Anterior cingulate cortex (tissue), 58 donors: ENCODE results near the gene UNC5CL.
"Not testable (repeated sequence)": the region's sequence is repeated elsewhere in the genome, so short reads cannot be mapped to it uniquely, and the experiment has no call there.

Experiments
- DNase-seq, 58 donors: peaks; one replicate each; lab custom pipeline; 2025; lab: John Stamatoyannopoulos, UW

Gene UNC5CL

GRCh38 chr6:41011673-41012072 is 27.3 kb downstream of the UNC5CL start:
- DNase-seq, result no peak

- no peak for DNase-seq
These were observed 29.4 kb downstream of the UNC5CL start for GRCh38 chr6:41009669-41010068.

DNA sequence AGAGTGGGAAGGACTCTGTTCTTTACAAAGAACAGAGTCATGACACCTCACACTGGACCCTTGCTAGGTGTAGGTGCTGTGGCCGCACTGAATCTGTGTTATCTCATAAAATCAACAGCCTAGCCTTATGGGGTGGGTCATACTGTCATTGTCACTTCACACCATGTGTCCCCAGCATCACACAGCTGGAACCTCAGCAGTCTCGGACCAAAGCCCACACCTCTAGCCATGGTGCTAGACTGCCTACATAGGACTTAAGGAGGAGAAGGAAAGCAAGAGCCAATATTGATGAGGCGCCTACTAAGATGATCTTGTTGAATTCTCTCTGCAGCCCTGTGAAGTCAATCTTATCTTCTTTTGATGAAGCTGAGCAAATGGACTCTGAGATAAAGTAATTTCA is 31.0 kb downstream of the UNC5CL start:
- no peak for DNase-seq

GRCh38 chr6:41006980-41007379 is 32.0 kb downstream of the UNC5CL start:
- not testable (repeated sequence) for DNase-seq

- DNase-seq, result not testable (repeated sequence)
These were observed 32.8 kb downstream of the UNC5CL start for GRCh38 chr6:41006217-41006616.

DNA sequence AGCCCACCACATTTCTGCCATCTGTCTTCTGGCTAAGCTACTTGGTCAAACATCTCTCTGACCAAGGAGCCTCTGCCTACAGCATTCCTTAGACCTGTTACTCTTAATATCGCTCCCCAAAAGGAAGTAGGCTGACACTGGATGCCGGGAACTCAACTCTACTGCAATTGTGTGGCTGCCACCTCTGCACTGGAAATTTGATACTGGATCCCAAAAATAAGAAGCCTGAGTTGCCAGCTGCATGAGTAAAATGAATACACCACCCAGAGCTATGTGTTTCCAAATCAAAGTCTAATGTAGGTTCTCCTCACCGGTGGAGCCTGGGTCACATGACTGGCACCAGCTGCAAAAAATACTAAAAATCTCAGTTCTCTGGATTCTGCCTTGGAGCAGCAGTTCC is 36.9 kb downstream of the UNC5CL start:
- no peak for DNase-seq

GRCh38 chr6:41000248-41000647 is 38.8 kb downstream of the UNC5CL start:
- DNase-seq, result no peak

DNA sequence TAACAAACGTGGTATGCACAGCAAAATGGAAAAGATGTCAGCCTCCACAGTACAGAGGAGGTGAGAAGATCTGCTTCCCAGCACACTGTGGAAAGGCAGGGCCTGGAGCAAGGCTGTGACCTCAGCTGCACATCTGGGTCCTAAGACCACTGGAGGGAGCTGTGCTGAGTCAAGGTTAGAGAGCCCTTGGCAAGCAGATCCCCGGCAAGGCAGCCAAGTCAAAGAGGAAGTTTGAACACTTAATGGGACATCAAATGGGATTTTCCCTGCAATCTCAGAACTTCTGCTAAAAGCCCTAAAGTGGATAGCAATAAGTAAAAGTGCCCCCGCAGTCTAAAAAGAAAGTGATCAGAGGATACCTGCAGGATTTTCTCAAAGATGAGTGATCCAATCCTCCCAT is 39.5 kb downstream of the UNC5CL start:
- DNase-seq, result peak in 1 of 58 donors; percentile 6

DNA sequence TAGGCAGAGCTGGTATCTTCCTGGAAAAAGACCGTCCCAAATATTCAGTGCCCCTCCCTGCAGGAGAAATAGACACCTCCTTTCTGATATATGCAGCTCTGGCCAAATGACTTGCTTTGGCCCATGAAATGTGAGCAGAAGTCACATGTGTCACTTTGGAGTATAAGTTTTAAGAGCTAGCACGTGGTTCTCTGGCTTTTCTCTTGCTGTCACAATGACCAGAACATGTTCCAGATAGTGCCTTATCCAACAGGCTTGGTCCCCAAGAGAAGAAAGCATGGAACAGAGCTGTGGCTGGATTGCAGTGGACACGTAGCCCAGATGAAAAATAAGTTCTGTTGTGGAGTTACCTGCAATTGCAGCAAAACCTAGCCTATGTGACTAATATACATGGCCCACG is 40.4 kb downstream of the UNC5CL start:
- DNase-seq, result no peak

DNA sequence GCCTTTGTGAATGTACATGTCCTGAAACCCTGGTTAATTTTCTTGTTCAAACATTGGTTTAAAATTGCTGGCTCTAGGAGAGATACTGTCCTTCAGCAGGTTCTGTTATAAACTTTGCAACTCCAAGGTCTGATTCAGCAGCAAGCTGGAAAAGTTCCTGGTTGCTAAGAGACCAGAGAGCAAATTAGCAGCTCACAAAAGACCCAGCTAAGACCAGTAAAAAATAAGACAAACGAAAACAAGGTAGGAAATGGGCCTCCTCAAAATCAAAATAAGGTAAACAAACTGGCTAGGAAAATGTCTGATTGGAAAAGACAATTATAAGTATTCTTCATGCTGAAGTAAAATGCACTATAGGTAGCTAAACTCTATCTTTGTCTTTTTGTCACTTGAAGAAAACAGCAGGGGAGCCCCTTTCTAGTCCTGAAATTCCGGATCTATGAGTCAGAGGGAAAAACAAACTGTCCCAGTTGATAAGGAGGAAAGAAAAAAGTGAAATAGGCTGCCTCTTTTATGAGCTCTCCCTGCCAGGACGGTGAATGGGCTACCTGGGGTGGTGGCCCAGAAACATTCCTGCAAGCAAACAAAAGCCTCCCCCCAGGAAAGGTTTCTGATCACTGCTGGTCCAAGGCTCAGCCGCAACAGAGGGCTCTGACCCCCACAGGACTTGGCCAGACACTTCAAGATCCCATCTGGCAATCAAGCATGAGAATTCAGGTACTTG is 41.6 kb downstream of the UNC5CL start:
- DNase-seq, result peak in 6 of 58 donors; percentile 4 to 62 (median 46)

- peak in 10 of 58 donors; percentile 4 to 62 (median 20) for DNase-seq
These were observed 42.3 kb downstream of the UNC5CL start for GRCh38 chr6:40996591-40997233.

DNA sequence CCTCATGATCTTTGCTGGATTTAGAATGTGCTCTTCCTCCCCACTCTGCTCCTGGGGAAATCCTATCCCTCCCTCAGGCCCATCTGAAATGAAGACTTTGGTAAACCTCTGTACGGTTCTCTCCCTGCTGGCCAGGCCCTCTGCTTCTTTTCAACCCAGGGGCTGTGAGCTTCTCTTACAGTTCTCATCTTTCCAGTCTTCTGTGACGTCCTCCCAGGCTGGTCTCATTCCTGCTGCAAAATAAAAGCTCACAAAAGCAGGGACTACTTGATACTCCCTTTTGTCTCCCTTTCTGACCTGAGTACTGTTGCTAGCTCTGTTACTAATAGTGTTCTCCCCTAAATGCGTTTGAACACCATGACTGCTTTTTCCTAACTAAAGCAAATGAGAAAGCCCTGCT is 46.3 kb downstream of the UNC5CL start:
- DNase-seq, result no peak

DNA sequence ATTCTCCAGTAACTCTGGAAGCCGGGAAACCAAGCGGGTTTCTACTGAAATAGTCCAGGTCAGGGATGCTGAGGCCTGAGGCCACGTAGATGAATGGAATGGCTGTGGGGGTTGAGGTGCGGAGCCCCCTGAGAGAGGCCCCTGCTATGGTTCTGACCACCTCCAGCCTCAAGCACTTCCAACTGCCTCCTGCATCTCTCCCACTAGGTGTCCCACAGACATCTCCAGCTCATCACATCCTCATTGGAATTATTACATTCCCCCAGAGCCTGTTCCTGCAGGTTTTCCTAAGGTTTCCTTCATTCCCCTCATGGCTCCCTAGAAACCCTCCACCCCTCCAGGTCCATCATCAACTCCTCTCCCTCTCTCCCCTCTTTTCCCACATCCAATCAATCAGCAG is 48.7 kb downstream of the UNC5CL start:
- no peak for DNase-seq

DNA sequence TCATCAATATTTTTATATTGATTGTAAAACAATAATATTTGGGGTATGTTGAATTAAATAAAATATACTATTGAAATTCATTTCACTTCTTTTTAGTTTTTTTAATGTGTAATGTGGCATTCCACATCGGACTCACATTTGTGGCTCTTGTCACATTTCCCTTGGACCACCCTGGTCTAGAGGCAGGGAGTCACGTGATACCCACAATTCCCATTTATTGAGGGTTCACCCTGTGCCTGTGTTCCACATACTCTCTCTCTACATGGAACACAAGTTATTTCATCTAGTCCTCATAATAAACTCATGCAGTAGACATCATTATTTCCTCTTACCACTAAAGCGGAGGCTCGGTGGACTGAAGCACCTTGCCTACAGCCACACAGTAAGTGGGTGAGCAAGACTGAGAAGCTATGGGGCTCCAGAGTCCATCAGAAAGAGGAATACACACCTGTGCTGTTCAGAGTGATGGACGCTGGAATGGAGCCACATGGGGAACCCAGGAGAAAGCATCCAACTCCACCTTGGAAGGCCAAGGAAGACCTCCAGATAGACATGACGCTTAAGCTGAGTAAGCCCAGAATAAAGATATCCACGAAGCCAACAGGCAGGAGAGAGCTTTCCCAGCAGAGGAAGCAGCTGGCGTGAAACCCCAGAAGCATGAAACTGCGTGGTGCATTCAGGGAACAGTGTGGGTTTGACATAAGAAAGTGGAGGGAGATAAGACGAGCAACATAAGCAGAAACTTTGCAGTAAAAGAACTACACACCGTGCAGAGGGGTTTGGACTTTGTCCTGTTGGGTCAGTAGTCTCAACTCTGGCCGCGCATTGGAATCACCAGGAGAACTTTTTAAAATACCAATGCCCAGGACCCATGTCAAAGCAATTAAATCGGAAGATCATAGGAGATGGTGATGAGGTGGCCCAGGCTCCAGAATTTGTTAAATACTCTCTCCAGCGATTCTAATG is 49.5 kb downstream of the UNC5CL start:
- no peak for DNase-seq

DNA sequence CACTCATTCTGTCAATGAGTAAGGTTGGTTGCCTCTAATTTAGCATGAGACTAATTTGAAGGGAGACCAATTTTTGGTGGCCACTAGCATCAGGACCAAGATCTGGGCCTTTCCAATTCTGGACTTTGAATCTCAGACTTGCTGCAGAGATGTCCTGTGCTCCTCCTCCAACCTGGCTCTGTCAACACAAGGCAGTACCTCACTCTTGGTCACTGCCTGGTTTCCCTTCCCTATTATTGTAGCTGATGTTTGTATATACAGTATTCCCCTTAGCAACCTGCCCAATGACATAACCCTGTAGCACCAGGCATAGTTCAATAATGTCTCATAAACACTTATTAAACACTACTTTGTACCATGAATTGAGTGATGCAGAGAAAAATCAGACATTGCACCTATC is 50.4 kb downstream of the UNC5CL start:
- DNase-seq, result no peak

DNA sequence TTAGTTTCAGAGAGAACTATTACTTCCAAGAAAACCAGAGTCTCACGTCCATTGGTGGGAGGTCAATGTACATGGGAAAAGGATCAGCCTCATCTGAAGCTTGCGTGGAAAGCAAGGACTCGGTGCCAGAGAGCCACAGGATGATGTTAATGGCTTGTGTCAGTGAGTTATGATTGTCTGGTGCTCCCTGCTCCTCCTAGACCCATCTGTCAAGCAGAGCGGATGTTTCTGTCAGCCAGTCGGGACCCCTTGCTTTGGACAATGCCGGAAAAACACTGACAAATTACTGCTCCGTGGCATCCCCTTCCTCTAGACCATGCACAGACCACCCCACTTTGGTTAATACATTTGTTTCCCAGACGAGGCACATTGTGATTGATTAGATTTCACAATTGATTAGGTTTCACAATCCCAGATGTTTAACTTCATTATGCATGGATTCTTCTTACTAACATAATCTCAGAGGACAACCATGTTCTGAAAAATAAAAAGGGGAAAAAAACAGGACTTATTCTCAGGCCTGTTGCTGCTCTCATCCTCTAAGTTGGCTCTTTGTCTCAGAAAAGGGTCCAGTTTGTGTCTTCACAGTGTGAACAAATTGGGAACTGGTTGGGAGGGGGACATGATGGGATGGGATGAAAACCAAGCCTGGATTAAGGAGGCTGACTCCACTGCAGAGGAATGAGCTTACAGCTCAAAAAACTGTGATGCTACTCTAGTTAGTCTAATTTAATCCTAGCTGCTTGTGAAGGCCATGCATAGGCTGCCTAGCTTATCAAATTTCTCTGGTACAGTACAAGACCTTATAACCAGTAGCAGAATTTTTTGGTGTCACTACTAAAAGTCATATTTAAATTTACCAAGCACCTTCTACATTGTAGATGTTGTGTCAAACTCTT is 51.9 kb downstream of the UNC5CL start:
- no peak for DNase-seq

GRCh38 chr6:40986364-40986763 is 52.7 kb downstream of the UNC5CL start:
- no peak for DNase-seq

GRCh38 chr6:40983752-40984151 is 55.3 kb downstream of the UNC5CL start:
- DNase-seq, result no peak

DNA sequence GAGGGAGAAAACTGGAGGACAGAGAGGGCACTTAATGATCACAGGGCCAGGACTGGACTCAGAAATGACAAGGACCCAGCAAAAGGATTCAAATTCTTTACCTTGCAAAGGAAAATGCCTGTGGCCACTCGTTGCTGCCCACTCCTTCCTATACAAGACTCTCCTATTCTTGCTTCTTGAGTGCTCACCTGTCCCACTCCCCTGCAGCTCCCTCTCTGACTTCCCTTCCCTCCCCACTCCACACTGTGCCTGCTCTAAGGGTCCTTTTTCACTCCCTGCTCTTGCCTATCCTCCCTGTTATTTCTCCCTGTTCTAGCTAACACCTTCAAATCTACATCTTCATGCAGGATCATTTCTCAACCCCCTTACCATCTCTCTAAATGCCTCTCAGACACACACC is 56.1 kb downstream of the UNC5CL start:
- DNase-seq, result no peak

DNA sequence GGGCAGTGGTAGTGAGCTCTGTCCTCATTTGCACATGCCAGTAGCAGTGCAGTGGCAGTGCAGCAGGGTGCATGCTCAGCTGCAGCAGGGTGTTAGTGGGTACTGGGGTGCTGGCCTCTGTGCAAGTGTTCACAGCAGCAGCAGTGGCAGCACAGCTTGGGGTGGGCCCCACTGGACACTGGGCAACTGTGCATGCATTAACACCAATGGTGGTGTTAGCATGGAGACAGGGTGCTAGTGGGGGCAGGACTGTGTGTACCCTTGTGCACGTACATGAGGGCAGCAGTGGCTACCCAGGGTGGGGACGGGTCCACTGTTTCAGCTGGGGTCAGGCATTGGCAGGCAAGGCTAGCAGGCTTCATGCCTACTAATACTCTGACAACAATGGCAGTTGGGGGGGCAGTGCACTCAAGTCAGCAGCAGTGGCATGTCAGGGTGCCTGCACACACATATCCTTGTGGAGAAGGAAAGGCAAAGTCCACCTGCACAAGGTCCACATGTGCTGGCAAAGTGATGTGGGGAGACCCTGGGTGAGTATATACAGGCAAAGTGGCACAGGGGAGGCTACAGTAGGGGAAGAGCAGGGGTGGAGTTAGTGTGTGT is 60.2 kb downstream of the UNC5CL start:
- DNase-seq, result no peak
